DOHH2 (cell line): ENCODE measurements around the gene HLTF.

Source experiments
- EZH2phosphoT487 ChIP-seq: fragments of 200-600 bp; sonication (generic); IDR thresholded peaks from 2 replicates; pipeline ENCODE4 v1.6.1; 2017; ENCODE audit warnings: borderline replicate concordance, mild to moderate bottlenecking, antibody characterized with exemption, low read length, moderate library complexity, mixed read lengths
- TF ChIP-seq, protein P1 (sequence below): fragments of 200-600 bp; sonication (generic); IDR thresholded peaks from one replicate; pipeline ENCODE4 v1.5.1; 2014; ENCODE audit warnings: antibody characterized with exemption, mild to moderate bottlenecking, low read depth, low read length; ENCODE audit not compliant: poor library complexity, severe bottlenecking

GRCh38 chr3:149101641-149102040, 15.3 kb upstream of the HLTF start:
- TF ChIP-seq, protein P1, sequence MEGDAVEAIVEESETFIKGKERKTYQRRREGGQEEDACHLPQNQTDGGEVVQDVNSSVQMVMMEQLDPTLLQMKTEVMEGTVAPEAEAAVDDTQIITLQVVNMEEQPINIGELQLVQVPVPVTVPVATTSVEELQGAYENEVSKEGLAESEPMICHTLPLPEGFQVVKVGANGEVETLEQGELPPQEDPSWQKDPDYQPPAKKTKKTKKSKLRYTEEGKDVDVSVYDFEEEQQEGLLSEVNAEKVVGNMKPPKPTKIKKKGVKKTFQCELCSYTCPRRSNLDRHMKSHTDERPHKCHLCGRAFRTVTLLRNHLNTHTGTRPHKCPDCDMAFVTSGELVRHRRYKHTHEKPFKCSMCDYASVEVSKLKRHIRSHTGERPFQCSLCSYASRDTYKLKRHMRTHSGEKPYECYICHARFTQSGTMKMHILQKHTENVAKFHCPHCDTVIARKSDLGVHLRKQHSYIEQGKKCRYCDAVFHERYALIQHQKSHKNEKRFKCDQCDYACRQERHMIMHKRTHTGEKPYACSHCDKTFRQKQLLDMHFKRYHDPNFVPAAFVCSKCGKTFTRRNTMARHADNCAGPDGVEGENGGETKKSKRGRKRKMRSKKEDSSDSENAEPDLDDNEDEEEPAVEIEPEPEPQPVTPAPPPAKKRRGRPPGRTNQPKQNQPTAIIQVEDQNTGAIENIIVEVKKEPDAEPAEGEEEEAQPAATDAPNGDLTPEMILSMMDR: no peak
- TF ChIP-seq EZH2phosphoT487: no peak
